CD14-positive monocyte (primary cell): ENCODE results near the gene COL2A1. TPM values are rescaled to one million over a fixed set of nuclear protein-coding genes. Genes with fewer than 3 reads are reported as not detected.

Experiments used
- DNase-seq, 3 donors: peaks; one replicate each; pipeline ENCODE4 v3.0.0-alpha.2; 2011 to 2022
- H2AFZ ChIP-seq: 2 replicates; pipeline ENCODE4 v1.6.0; 2012; ENCODE audit warnings: mild to moderate bottlenecking, low read depth, low read length, inconsistent platforms; ENCODE audit not compliant: insufficient read depth, poor library complexity, severe bottlenecking
- H3K27ac ChIP-seq, 2 donors: 1 replicate in 1 of 2; 2 replicates in 1 of 2; pipeline ENCODE4 v1.5.1; 2012 to 2013; ENCODE audit warnings: low read length in 2 of 2, control low read depth in 1 of 2, inconsistent platforms in 1 of 2, low read depth in 1 of 2, mild to moderate bottlenecking in 1 of 2
- H3K27me3 ChIP-seq, 2 donors: one replicate each; pipeline versions ENCODE4 v1.6.0 to v1.6.1; 2011 to 2013; ENCODE audit warnings: low read length in 2 of 2; ENCODE audit not compliant: control insufficient read depth in 2 of 2, insufficient read depth in 2 of 2
- H3K36me3 ChIP-seq, 2 donors: replicated peaks in 1 of 2; 1 replicate in 1 of 2; 2 replicates in 1 of 2; pipeline versions ENCODE4 v1.5.1 to v1.6.1; 2012 to 2013; ENCODE audit warnings: low read length in 2 of 2, control low read depth in 1 of 2, inconsistent platforms in 1 of 2, mild to moderate bottlenecking in 1 of 2; ENCODE audit not compliant: insufficient read depth in 2 of 2, control insufficient read depth in 1 of 2
- H3K4me1 ChIP-seq, 2 donors: 1 replicate in 1 of 2; 2 replicates in 1 of 2; pipeline versions ENCODE4 v1.5.1 to v1.6.1; 2012 to 2013; ENCODE audit warnings: low read length in 2 of 2, control low read depth in 1 of 2, inconsistent platforms in 1 of 2, mild to moderate bottlenecking in 1 of 2, moderate library complexity in 1 of 2; ENCODE audit not compliant: insufficient read depth in 2 of 2, control insufficient read depth in 1 of 2
- H3K4me2 ChIP-seq: replicated peaks from 2 replicates; pipeline ENCODE3; 2012; ENCODE audit warnings: low read length, moderate library complexity, mild to moderate bottlenecking; ENCODE audit not compliant: poor library complexity, severe bottlenecking; ENCODE audit errors: extremely low read depth
- H3K4me3 ChIP-seq, 3 experiments: fragments of 200-600 bp in 1 of 3; sonication (generic) in 1 of 3; replicated peaks in 1 of 3; 1 replicate in 2 of 3; 2 replicates in 1 of 3; pipeline ENCODE4 v1.5.1; 2011 to 2013; ENCODE audit warnings: low read length in 3 of 3, mild to moderate bottlenecking in 3 of 3, control low read depth in 2 of 3, low read depth in 2 of 3, inconsistent platforms in 1 of 3, moderate library complexity in 1 of 3
- H3K79me2 ChIP-seq: 2 replicates; pipeline ENCODE4 v1.6.0; 2012; ENCODE audit warnings: mild to moderate bottlenecking, control low read depth, inconsistent platforms, low read length, moderate library complexity; ENCODE audit not compliant: insufficient read depth
- H3K9ac ChIP-seq: 2 replicates; pipeline ENCODE4 v1.6.0; 2017; ENCODE audit warnings: low read length, mild to moderate bottlenecking; ENCODE audit not compliant: insufficient read depth, poor library complexity, severe bottlenecking
- H3K9me3 ChIP-seq, 2 donors: replicated peaks in 1 of 2; 1 replicate in 1 of 2; 2 replicates in 1 of 2; pipeline versions ENCODE4 v1.5.1 to v1.6.1; 2012 to 2013; ENCODE audit warnings: low read length in 2 of 2, control low read depth in 1 of 2; ENCODE audit not compliant: control insufficient read depth in 1 of 2, insufficient read depth in 1 of 2
- H4K20me1 ChIP-seq: 2 replicates; pipeline ENCODE4 v1.6.0; 2012; ENCODE audit warnings: mild to moderate bottlenecking, low read length, control low read depth, moderate library complexity; ENCODE audit not compliant: insufficient read depth
- H3K27ac Mint-ChIP-seq, 7 donors: one replicate each; pipeline ENCODE4 v1.8.0; 2020; ENCODE audit warnings: mild to moderate bottlenecking in 7 of 7, mixed read lengths in 7 of 7, moderate library complexity in 6 of 7, inconsistent platforms in 2 of 7
- H3K27me3 Mint-ChIP-seq, 3 donors: one replicate each; pipeline ENCODE4 v1.8.0; 2021 to 2022; ENCODE audit warnings: low read depth in 3 of 3, mild to moderate bottlenecking in 3 of 3, mixed read lengths in 3 of 3, moderate library complexity in 3 of 3, inconsistent platforms in 1 of 3
- H3K36me3 Mint-ChIP-seq, 2 donors: one replicate each; pipeline ENCODE4 v1.8.0; 2020; ENCODE audit warnings: mixed read lengths in 2 of 2, inconsistent platforms in 1 of 2, mild to moderate bottlenecking in 1 of 2
- H3K4me1 Mint-ChIP-seq: one replicate; pipeline ENCODE4 v1.8.0; 2020; ENCODE audit warnings: mild to moderate bottlenecking, mixed read lengths
- H3K4me3 Mint-ChIP-seq, 2 donors: one replicate each; pipeline ENCODE4 v1.8.0; 2020; ENCODE audit warnings: mild to moderate bottlenecking in 2 of 2, mixed read lengths in 2 of 2, moderate library complexity in 1 of 2
- H3K9me3 Mint-ChIP-seq, 7 donors: one replicate each; pipeline ENCODE4 v1.8.0; 2020 to 2022; ENCODE audit warnings: mixed read lengths in 7 of 7, mild to moderate bottlenecking in 6 of 7, moderate library complexity in 6 of 7, inconsistent platforms in 2 of 7
- WGBS: methylation state at CpG from one replicate; pipeline ENCODE4 v1.1.5; 2013; ENCODE audit warnings: missing lambda C conversion rate; ENCODE audit not compliant: insufficient coverage; 5-methylcytosine and 5-hydroxymethylcytosine counted together
- intact Hi-C, 2 donors: fragments of 100-400 bp; cut with micrococcal nuclease; formaldehyde crosslinking; loops; one replicate each; pipeline versions ENCODE4 v1.15.0 to v1.15.1; 2023
- polyA plus RNA-seq, 3 donors: library from polyadenylated mRNA; depleted of rRNA in 1 of 3; unstranded in 2 of 3; stranded (reverse) in 1 of 3; fragments of 300-500 nt in 2 of 3; fragments of >200 nt in 1 of 3; fragmentation: Illumina TruSeq in 2 of 3; gene quantifications; 1 replicate in 2 of 3; 2 replicates in 1 of 3; pipeline ENCODE4 v1.2.3, GENCODE V29; 2012 to 2021
- TF ChIP-seq, protein P1 (sequence below): fragments of 200-600 bp; IDR thresholded peaks from one replicate; pipeline ENCODE4 v1.8.0; 2022; ENCODE audit warnings: antibody characterized with exemption, mild to moderate bottlenecking

Gene COL2A1
- polyA plus RNA-seq, 3 donors, result not detected

DNA sequence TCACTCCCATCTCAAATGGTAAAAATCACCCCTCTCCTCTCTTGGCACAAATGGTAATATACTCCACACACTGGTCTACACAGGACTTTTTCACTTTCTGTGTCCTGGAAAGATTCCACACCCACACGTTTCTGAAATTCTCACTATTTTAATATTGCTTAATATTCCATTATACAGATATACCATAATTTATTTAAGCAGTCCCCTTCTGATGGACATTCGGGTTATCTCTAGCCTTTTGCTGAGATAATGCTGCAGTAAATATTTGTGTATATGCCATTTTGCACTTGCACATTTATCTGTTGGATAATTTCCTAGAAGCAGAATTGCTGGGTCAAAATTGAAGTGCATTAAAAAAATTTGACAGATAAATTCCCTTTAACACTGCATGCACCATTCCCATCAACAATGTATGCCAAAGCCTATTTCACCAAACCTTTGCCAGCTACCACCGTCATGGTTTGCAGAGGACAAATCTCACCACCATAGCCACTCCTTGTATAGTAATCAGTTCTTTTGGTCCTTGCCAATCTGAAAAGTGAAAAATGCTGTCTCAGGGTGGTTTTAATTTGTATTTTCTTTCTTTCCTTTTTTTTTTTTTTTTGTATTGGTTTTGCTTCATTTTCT, 15.5 kb upstream of the COL2A1 start:
- H3K9me3 Mint-ChIP-seq, result no peaks in the 10 kb centered on the region
- DNase-seq, result no peak
- no peak overlapping the region for H3K27ac ChIP-seq
- no peak overlapping the region for H2AFZ ChIP-seq
- H3K4me1 Mint-ChIP-seq, result no peaks in the 10 kb centered on the region
- H3K27ac Mint-ChIP-seq, result no peak overlapping the region
- no peaks in the 10 kb centered on the region for H3K4me1 ChIP-seq
- no CpG with 5 or more reads among the region's 3 CpGs for WGBS
- H3K4me2 ChIP-seq, result no peak overlapping the region
- peaks cover 7 to 26% (median 20%) of the 10 kb centered on the region in 3 donors for H3K27me3 Mint-ChIP-seq
- no peaks in the 10 kb centered on the region for H3K9me3 ChIP-seq
- no peaks in the 10 kb centered on the region for H3K36me3 Mint-ChIP-seq
- no peaks in the 10 kb centered on the region for H4K20me1 ChIP-seq
- no peak overlapping the region for H3K4me3 ChIP-seq
- H3K27me3 ChIP-seq, result peaks cover 1 to 4% of the 10 kb centered on the region in 2 donors
- TF ChIP-seq, protein P1, sequence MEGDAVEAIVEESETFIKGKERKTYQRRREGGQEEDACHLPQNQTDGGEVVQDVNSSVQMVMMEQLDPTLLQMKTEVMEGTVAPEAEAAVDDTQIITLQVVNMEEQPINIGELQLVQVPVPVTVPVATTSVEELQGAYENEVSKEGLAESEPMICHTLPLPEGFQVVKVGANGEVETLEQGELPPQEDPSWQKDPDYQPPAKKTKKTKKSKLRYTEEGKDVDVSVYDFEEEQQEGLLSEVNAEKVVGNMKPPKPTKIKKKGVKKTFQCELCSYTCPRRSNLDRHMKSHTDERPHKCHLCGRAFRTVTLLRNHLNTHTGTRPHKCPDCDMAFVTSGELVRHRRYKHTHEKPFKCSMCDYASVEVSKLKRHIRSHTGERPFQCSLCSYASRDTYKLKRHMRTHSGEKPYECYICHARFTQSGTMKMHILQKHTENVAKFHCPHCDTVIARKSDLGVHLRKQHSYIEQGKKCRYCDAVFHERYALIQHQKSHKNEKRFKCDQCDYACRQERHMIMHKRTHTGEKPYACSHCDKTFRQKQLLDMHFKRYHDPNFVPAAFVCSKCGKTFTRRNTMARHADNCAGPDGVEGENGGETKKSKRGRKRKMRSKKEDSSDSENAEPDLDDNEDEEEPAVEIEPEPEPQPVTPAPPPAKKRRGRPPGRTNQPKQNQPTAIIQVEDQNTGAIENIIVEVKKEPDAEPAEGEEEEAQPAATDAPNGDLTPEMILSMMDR, result no peak
- no peak overlapping the region for H3K4me3 Mint-ChIP-seq
- no peaks in the 10 kb centered on the region for H3K36me3 ChIP-seq
- intact Hi-C loops, result no loop called here
- H3K9ac ChIP-seq, result no peak overlapping the region
- no peaks in the 10 kb centered on the region for H3K79me2 ChIP-seq

DNA sequence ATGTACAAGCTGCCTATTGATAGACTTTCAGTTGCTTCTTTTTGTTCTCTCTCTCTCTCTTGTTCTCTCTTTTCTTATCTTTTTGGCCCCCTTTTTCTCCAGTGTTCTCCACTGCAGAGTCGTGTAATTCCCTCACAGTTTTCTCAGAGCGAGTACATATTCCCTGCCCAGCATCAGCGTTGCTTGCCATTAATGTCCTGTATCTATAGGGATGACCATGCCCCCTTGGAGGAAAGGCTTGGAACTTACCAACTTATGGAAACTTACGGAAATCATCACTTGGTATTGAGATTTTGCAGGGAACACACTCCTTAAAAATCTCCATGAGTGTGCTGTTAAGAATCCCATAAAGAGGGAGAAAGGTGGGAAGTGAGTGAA, 14.3 kb upstream of the COL2A1 start:
- peaks cover 7 to 24% (median 20%) of the 10 kb centered on the region in 3 donors for H3K27me3 Mint-ChIP-seq
- H3K9ac ChIP-seq, result no peak overlapping the region
- no peak for DNase-seq
- no peaks in the 10 kb centered on the region for H3K9me3 ChIP-seq
- no peaks in the 10 kb centered on the region for H3K9me3 Mint-ChIP-seq
- TF ChIP-seq, protein P1, result no peak
- no peak overlapping the region for H3K27ac Mint-ChIP-seq
- WGBS, result 83% methylated on average over 3 of the region's 4 CpGs
- intact Hi-C loops, result no loop called here
- no peak overlapping the region for H3K27ac ChIP-seq
- H3K4me1 ChIP-seq, result no peaks in the 10 kb centered on the region
- H3K4me3 ChIP-seq, result no peak overlapping the region
- no peaks in the 10 kb centered on the region for H3K36me3 Mint-ChIP-seq
- H4K20me1 ChIP-seq, result no peaks in the 10 kb centered on the region
- H3K4me2 ChIP-seq, result no peak overlapping the region
- peaks cover 3 to 6% of the 10 kb centered on the region in 2 donors for H3K27me3 ChIP-seq
- no peaks in the 10 kb centered on the region for H3K4me1 Mint-ChIP-seq
- H3K79me2 ChIP-seq, result no peaks in the 10 kb centered on the region
- H3K4me3 Mint-ChIP-seq, result no peak overlapping the region
- H3K36me3 ChIP-seq, result no peaks in the 10 kb centered on the region
- H2AFZ ChIP-seq, result no peak overlapping the region
